GM12878 (cell line): ENCODE results near the gene TMC5. TPM values are rescaled to one million over a fixed set of nuclear protein-coding genes. Genes with fewer than 3 reads are reported as not detected.

ENCODE experiments used
- ASH2L ChIP-seq: fragments of 300-600, 200-600 bp; sonication (generic); IDR thresholded peaks from 2 replicates; pipeline ENCODE4 v1.6.1; 2017; ENCODE audit warnings: low read depth, mild to moderate bottlenecking, borderline replicate concordance
- BACH1 ChIP-seq: fragments of 450-650 bp; IDR thresholded peaks from 2 replicates; pipeline ENCODE4 v1.6.1; 2017; ENCODE audit warnings: mild to moderate bottlenecking, borderline replicate concordance
- BCL3 ChIP-seq: IDR thresholded peaks from 2 replicates; pipeline ENCODE4 v1.6.1; 2011; ENCODE audit warnings: borderline replicate concordance, low read depth, mild to moderate bottlenecking, moderate library complexity, low read length; ENCODE audit not compliant: insufficient read depth, poor library complexity, severe bottlenecking
- BMI1 ChIP-seq: fragments of 450-650 bp; IDR thresholded peaks from 2 replicates; pipeline ENCODE4 v1.6.1; 2016; ENCODE audit warnings: mild to moderate bottlenecking, moderate library complexity, borderline replicate concordance
- ESRRA ChIP-seq: IDR thresholded peaks from 2 replicates; pipeline ENCODE4 v1.6.1; 2012; ENCODE audit warnings: mild to moderate bottlenecking, low read length, improper control_type of control experiment
- EZH2 ChIP-seq: IDR thresholded peaks from 2 replicates; pipeline ENCODE4 v1.6.1; 2012; ENCODE audit warnings: low read depth, mild to moderate bottlenecking, control low read depth, inconsistent platforms, low read length, borderline replicate concordance; ENCODE audit not compliant: control insufficient read depth
- FOS ChIP-seq: IDR thresholded peaks from 3 replicates; pipeline ENCODE4 v1.6.1; 2011; ENCODE audit warnings: borderline replicate concordance; ENCODE audit not compliant: insufficient read length; ENCODE audit errors: extremely low read depth
- FOXM1 ChIP-seq: IDR thresholded peaks from 2 replicates; pipeline ENCODE4 v1.6.1; 2012; ENCODE audit warnings: low read depth, mild to moderate bottlenecking, inconsistent platforms, low read length, moderate library complexity
- IKZF2 ChIP-seq, 2 experiments: fragments of 450-650 bp; IDR thresholded peaks; 2 replicates each; pipeline ENCODE4 v1.6.1; 2017; ENCODE audit warnings: mild to moderate bottlenecking in 2 of 2, moderate library complexity in 2 of 2
- JUNB ChIP-seq: IDR thresholded peaks from 2 replicates; pipeline ENCODE4 v1.6.1; 2016; ENCODE audit warnings: antibody characterized with exemption, mild to moderate bottlenecking
- KDM1A ChIP-seq: fragments of 200-600 bp; sonication (generic); IDR thresholded peaks from 2 replicates; pipeline ENCODE4 v1.6.1; 2016; ENCODE audit warnings: borderline replicate concordance
- MXI1 ChIP-seq: fragments of 150-350 bp; IDR thresholded peaks from 2 replicates; pipeline ENCODE4 v1.6.1; 2011; ENCODE audit warnings: low read depth, mild to moderate bottlenecking, inconsistent platforms, low read length, improper control_type of control experiment
- NFYA ChIP-seq: IDR thresholded peaks from 2 replicates; pipeline ENCODE4 v1.6.1; 2011; ENCODE audit warnings: low read depth, mild to moderate bottlenecking, low read length, improper control_type of control experiment, borderline replicate concordance
- NFYB ChIP-seq: IDR thresholded peaks from 2 replicates; pipeline ENCODE4 v1.6.1; 2011; ENCODE audit warnings: low read depth, mild to moderate bottlenecking, low read length, improper control_type of control experiment, moderate library complexity; ENCODE audit not compliant: insufficient read depth
- NR2C1 ChIP-seq: fragments of 450-650 bp; IDR thresholded peaks from 2 replicates; pipeline ENCODE4 v1.6.1; 2017; ENCODE audit warnings: antibody characterized with exemption, mild to moderate bottlenecking, moderate library complexity
- NR2F1 ChIP-seq: fragments of 450-650 bp; conservative IDR thresholded peaks from 2 replicates; pipeline ENCODE4 v1.6.1; 2017; ENCODE audit warnings: mild to moderate bottlenecking
- POLR2A ChIP-seq: IDR thresholded peaks from 2 replicates; pipeline ENCODE4 v1.6.1; 2011; ENCODE audit warnings: low read depth, mild to moderate bottlenecking, low read length
- POU2F2 ChIP-seq: IDR thresholded peaks from 3 replicates; pipeline ENCODE4 v1.6.1; 2011; ENCODE audit warnings: low read depth, mild to moderate bottlenecking, low read length, borderline replicate concordance
- RAD21 ChIP-seq: IDR thresholded peaks from 2 replicates; pipeline ENCODE4 v1.6.1; 2011; ENCODE audit warnings: mild to moderate bottlenecking, low read depth, low read length, moderate library complexity; ENCODE audit not compliant: insufficient read depth
- RELA ChIP-seq: fragments of 450-650 bp; IDR thresholded peaks from 2 replicates; pipeline ENCODE4 v1.8.0; 2014; ENCODE audit warnings: borderline replicate concordance; ENCODE audit not compliant: partially characterized antibody
- RELB ChIP-seq: fragments of 450-650 bp; IDR thresholded peaks from 2 replicates; pipeline ENCODE4 v1.6.1; 2017; ENCODE audit warnings: low read depth, mild to moderate bottlenecking, moderate library complexity
- RUNX3 ChIP-seq: IDR thresholded peaks from 2 replicates; pipeline ENCODE4 v1.6.1; 2012; ENCODE audit warnings: low read length, inconsistent platforms
- SIN3A ChIP-seq: IDR thresholded peaks from 2 replicates; pipeline ENCODE4 v1.6.1; 2012; ENCODE audit warnings: low read depth, low read length, improper control_type of control experiment
- SMAD5 ChIP-seq: IDR thresholded peaks from 2 replicates; pipeline ENCODE4 v1.6.1; 2016; ENCODE audit warnings: antibody characterized with exemption, low read depth
- SREBF2 ChIP-seq: IDR thresholded peaks from 2 replicates; pipeline ENCODE4 v1.6.1; 2012; ENCODE audit warnings: mild to moderate bottlenecking, low read length
- SRF ChIP-seq, 2 experiments: IDR thresholded peaks; 2 replicates each; pipeline ENCODE4 v1.6.1; 2011; ENCODE audit warnings: low read depth in 2 of 2, low read length in 2 of 2, mild to moderate bottlenecking in 1 of 2, moderate library complexity in 1 of 2
- TAF1 ChIP-seq: IDR thresholded peaks from 2 replicates; pipeline ENCODE4 v1.6.1; 2011; ENCODE audit warnings: mild to moderate bottlenecking, low read depth, low read length, borderline replicate concordance
- USF2 ChIP-seq: IDR thresholded peaks from 2 replicates; pipeline ENCODE4 v1.6.1; 2011; ENCODE audit warnings: low read depth, low read length, improper control_type of control experiment, borderline replicate concordance
- polyA plus RNA-seq, 11 experiments: library from polyadenylated mRNA; depleted of rRNA in 4 of 11; unstranded in 6 of 11; stranded (reverse) in 5 of 11; fragments of >200 nt; fragmentation: Nextera tagmentation in 4 of 11; fragmentation: Illumina TruSeq in 1 of 11; extraction: Ambion mirVana in 4 of 11; extraction: Trizol in 1 of 11; gene quantifications; 1 replicate in 1 of 11; 2 replicates in 10 of 11; pipeline versions ENCODE4 v1.2.1 to v1.2.3, GENCODE V29; 2011 to 2016; ENCODE audit warnings: inconsistent platforms in 2 of 11, missing spikeins in 2 of 11, low read depth in 1 of 11
- total RNA-seq, 4 experiments: library from RNA; depleted of rRNA in 3 of 4; stranded (reverse); fragments of >200 nt in 3 of 4; fragmentation: Illumina TruSeq in 1 of 4; extraction: Trizol in 1 of 4; gene quantifications; 2 replicates each; pipeline versions ENCODE4 v1.2.1 to v1.2.3, GENCODE V29; 2013 to 2021

TMC5 gene
- total and polyA plus RNA-seq, 10 of the 15 experiments (the other 5 are each of a cell fraction or from before 2014, with no cell fraction given): 0.01 to 0.10 (median 0.07) TPM; not detected in 5

GRCh38 chr16:19521471-19522396 lies 104.1 kb downstream of the TMC5 start, which contains the start of gene GDE1 (continued):
- TF ChIP-seq ASH2L (0 out of 2 replicates have a peak, but pooled peaks have one; percentile 74), KDM1A (no peak), TAF1 (peak; percentile 55; the same call in 1 of the 2 replicates), BMI1 (peak; percentile 86), POLR2A (peak; percentile 89), SIN3A (no peak; the same call in 1 of the 2 replicates), NR2C1 (no peak), NFYA (no peak), SREBF2 (no peak), NFYB (peak; percentile 64; the same call in 1 of the 2 replicates), SRF (IDR thresholded peaks at IDR 0.05; ENCODE audit: low read depth in 2 of 2, low read length in 2 of 2) (no peak), MXI1 (peak; percentile 76), USF2 (no peak), RELA (no peak), BCL3 (no peak), POU2F2 (0 out of 3 replicates have a peak, but pooled peaks have one; percentile 37), EZH2 (no peak), SMAD5 (no peak), JUNB (no peak), IKZF2 (IDR thresholded peaks at IDR 0.05) (no peak; a peak in 2 of 4 replicates), ESRRA (no peak), FOS (no peak), RELB (0 out of 2 replicates have a peak, but pooled peaks have one; percentile 8), BACH1 (no peak), RUNX3 (no peak), FOXM1 (no peak), RAD21 (no peak), NR2F1 (0 out of 2 replicates have a peak, but pooled peaks have one; percentile 20)
